Measurements from ENCODE around the gene CES3.

- TF ChIP-seq CTCF (IDR thresholded peaks at IDR 0.05) (no peak), POLR2A (IDR thresholded peaks at IDR 0.05) (no peak)
These were observed 23.8 kb downstream of the CES3 start for GRCh38 chr16:66984892-66985311.

All from testis (tissue), 2 donors.